GM08714 (cell line): ENCODE data around the gene SRRM5.
A peak's percentile ranks its signal among the peaks of the same experiment; 100 is the strongest.
"Not testable (repeated sequence)": the region's sequence is repeated elsewhere in the genome, so short reads cannot be mapped to it uniquely, and the experiment has no call there.

Source experiments
- H3K4me3 ChIP-seq: fragments of 200-500 bp; sonication (Bioruptor generic); 2 replicates; pipeline ENCODE4 v1.5.1; 2014; ENCODE audit warnings: mild to moderate bottlenecking, low read length, inconsistent platforms
- ZNF274 ChIP-seq: IDR thresholded peaks from 2 replicates; pipeline ENCODE4 v1.6.1; 2012; ENCODE audit warnings: mild to moderate bottlenecking, low read depth, low read length

The SRRM5 gene

GRCh38 chr19:43634506-43634871 lies 22.6 kb downstream of the SRRM5 start:
- TF ChIP-seq ZNF274: no peak
- no peak overlapping the region for H3K4me3 ChIP-seq

- H3K4me3 ChIP-seq: no peak overlapping the region
- no peak for TF ChIP-seq ZNF274
These were observed 23.1 kb downstream of the SRRM5 start for GRCh38 chr19:43634872-43635560.

GRCh38 chr19:43635561-43635940 lies 23.7 kb downstream of the SRRM5 start:
- H3K4me3 ChIP-seq: not testable (repeated sequence)

GRCh38 chr19:43636121-43636683 lies 24.3 kb downstream of the SRRM5 start:
- TF ChIP-seq ZNF274: no peak
- no peak overlapping the region for H3K4me3 ChIP-seq

GRCh38 chr19:43638214-43638994 lies 26.5 kb downstream of the SRRM5 start:
- H3K4me3 ChIP-seq: no peak overlapping the region
- TF ChIP-seq ZNF274: no peak

GRCh38 chr19:43638995-43639518 lies 27.2 kb downstream of the SRRM5 start:
- no peak for TF ChIP-seq ZNF274
- H3K4me3 ChIP-seq: 0 out of 2 replicates have a peak overlapping the region, but pooled peaks have one; percentile 3

- peak within 1 kb of the TSS; percentile 35 for H3K4me3 ChIP-seq
- TF ChIP-seq ZNF274: no peak
These were observed 27.9 kb downstream of the SRRM5 start, which contains the start of gene CADM4 for GRCh38 chr19:43639519-43640423. Gene CADM4, minus strand, starts transcription at chr19:43639850. Its CDS starts 60 bp downstream, at chr19:43639790.

- no peak for TF ChIP-seq ZNF274
- H3K4me3 ChIP-seq: no peak overlapping the region; the same call in 1 of the 2 replicates
These were observed 28.5 kb downstream of the SRRM5 start for GRCh38 chr19:43640424-43640757.

GRCh38 chr19:43641333-43641732 lies 29.4 kb downstream of the SRRM5 start:
- no peak for TF ChIP-seq ZNF274
- H3K4me3 ChIP-seq: no peak overlapping the region

GRCh38 chr19:43642531-43642930 lies 30.6 kb downstream of the SRRM5 start:
- H3K4me3 ChIP-seq: no peak overlapping the region
- TF ChIP-seq ZNF274: no peak

- no peak for TF ChIP-seq ZNF274
- H3K4me3 ChIP-seq: no peak overlapping the region
These were observed 31.4 kb downstream of the SRRM5 start for GRCh38 chr19:43643326-43643725.

- no peak for TF ChIP-seq ZNF274
- H3K4me3 ChIP-seq: no peak overlapping the region
These were observed 32.3 kb downstream of the SRRM5 start for GRCh38 chr19:43644181-43644580.

- no peak for TF ChIP-seq ZNF274
- H3K4me3 ChIP-seq: no peak overlapping the region
These were observed 36.7 kb downstream of the SRRM5 start for GRCh38 chr19:43648633-43649032.

GRCh38 chr19:43649514-43649913 lies 37.6 kb downstream of the SRRM5 start:
- no peak for TF ChIP-seq ZNF274
- no peak overlapping the region for H3K4me3 ChIP-seq

- H3K4me3 ChIP-seq: not testable (repeated sequence)
These were observed 38.4 kb downstream of the SRRM5 start for GRCh38 chr19:43650276-43650675.
